IPS-20b (cell line): ENCODE measurements around the gene DIPK2A.

ENCODE experiments used
- H3K27ac ChIP-seq: one replicate; pipeline ENCODE4 v1.5.1; 2013; ENCODE audit warnings: low read length
- H3K27me3 ChIP-seq: 2 replicates; pipeline ENCODE4 v1.6.1; 2013; ENCODE audit warnings: mild to moderate bottlenecking, low read length, inconsistent platforms; ENCODE audit not compliant: insufficient read depth
- H3K36me3 ChIP-seq: 2 replicates; pipeline ENCODE4 v1.6.1; 2013; ENCODE audit warnings: low read depth, mild to moderate bottlenecking, inconsistent platforms, low read length, moderate library complexity; ENCODE audit not compliant: insufficient read depth
- H3K4me1 ChIP-seq: 2 replicates; pipeline ENCODE4 v1.6.1; 2013; ENCODE audit warnings: mild to moderate bottlenecking, control low read depth, inconsistent platforms, low read length, moderate library complexity; ENCODE audit not compliant: insufficient read depth
- H3K4me3 ChIP-seq: 2 replicates; pipeline ENCODE4 v1.5.1; 2013; ENCODE audit warnings: mild to moderate bottlenecking, low read length, inconsistent platforms
- H3K9ac ChIP-seq: 2 replicates; pipeline ENCODE4 v1.6.1; 2013; ENCODE audit warnings: low read depth, mild to moderate bottlenecking, inconsistent platforms, low read length, moderate library complexity
- H3K9me3 ChIP-seq: 2 replicates; pipeline ENCODE4 v1.6.1; 2013; ENCODE audit warnings: mild to moderate bottlenecking, low read depth, low read length, inconsistent platforms; ENCODE audit not compliant: insufficient read depth

Gene DIPK2A

DNA sequence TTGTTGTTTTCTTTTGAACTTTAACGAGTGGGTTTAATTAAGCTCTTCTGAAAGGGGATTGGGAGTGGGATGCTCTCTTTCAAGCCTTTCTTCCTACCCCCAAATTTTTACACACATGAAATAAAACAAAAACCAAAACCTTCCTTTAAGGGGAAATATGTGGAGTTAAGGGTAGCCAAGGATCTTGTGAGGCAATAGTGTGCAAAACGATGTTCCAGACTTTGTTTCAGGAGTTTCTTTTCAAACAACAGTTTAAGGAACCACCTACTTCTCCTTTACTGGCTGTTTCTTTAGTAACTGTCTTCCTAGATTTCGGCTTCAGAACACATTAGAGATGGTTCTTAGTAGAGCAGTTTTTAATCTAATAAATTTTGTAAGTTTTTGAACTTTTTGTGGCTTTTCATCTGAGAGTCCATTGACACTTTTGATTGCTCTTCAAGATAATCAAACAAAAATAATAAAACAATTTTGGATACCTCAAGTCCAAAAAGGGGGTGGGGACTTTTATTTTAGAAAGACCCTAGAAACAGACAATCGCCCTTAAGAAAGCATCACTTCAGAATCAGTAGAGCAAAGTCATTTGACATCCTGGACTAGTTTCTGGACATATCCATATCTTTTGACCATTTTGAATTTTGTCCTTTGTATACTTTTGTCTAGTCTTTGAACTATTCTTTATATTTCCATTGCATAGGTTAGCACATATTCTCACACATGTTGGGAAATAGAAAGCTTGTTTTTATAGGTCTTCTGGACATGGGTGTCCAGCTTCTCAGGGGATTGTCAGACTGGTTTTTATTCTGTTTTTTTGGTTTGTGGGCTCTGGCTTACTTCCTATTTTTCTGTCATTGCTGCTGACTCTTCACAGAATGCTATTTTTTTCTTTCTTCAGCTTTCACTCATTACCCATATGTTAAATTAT, 6.0 kb downstream of the DIPK2A start:
- Histone ChIP-seq H3K9me3 (no peaks in the 10 kb centered on the region), H3K36me3 (peaks cover 1% of the 10 kb centered on the region; the same call in 1 of the 2 replicates), H3K4me3 (peak overlapping the region; percentile 35; the same call in 1 of the 2 replicates), H3K27ac (no peak overlapping the region), H3K4me1 (peaks cover 34% of the 10 kb centered on the region), H3K9ac (peak overlapping the region; percentile 36; the same call in 1 of the 2 replicates), H3K27me3 (no peaks in the 10 kb centered on the region)

- Histone ChIP-seq H3K9ac (no peak overlapping the region), H3K4me1 (peaks cover 34% of the 10 kb centered on the region), H3K27ac (no peak overlapping the region)
Measured at GRCh38 chr3:143978263-143978631, 6.6 kb downstream of the DIPK2A start.

DNA sequence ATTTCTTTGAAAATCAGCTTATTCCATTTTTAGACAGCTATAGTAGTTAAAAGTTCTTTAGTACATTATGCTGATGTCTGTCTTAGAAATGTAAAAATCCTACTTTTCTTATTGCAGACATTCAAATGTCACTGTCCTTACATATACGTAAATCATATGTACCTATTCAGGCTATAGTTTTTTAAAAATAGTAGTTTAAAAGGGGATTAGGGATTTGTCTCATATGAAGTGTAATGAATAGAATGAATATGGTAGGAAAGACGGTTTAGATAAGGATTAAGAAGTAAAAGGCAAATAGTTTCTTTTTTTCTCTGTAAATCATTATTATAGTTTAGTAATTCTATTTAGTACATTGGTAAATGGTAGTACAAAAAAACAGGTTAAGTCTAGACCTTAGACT, 7.4 kb downstream of the DIPK2A start:
- H3K27me3 ChIP-seq = no peaks in the 10 kb centered on the region
- no peak overlapping the region for H3K27ac ChIP-seq
- no peak overlapping the region for H3K9ac ChIP-seq
- no peaks in the 10 kb centered on the region for H3K9me3 ChIP-seq
- no peak overlapping the region for H3K4me3 ChIP-seq
- peaks cover 6% of the 10 kb centered on the region; the same call in 1 of the 2 replicates for H3K36me3 ChIP-seq
- H3K4me1 ChIP-seq = peaks cover 34% of the 10 kb centered on the region

More at GRCh38 chr3:143978263-143978631, 6.6 kb downstream of the DIPK2A start:
- Histone ChIP-seq H3K4me3 (no peak overlapping the region), H3K9me3 (no peaks in the 10 kb centered on the region), H3K27me3 (no peaks in the 10 kb centered on the region), H3K36me3 (peaks cover 6% of the 10 kb centered on the region; the same call in 1 of the 2 replicates)

GRCh38 chr3:143979813-143980212, 8.2 kb downstream of the DIPK2A start:
- peaks cover 31% of the 10 kb centered on the region for H3K4me1 ChIP-seq
- H3K9me3 ChIP-seq = no peaks in the 10 kb centered on the region
- H3K9ac ChIP-seq = no peak overlapping the region
- no peak overlapping the region for H3K4me3 ChIP-seq
- H3K27me3 ChIP-seq = no peaks in the 10 kb centered on the region
- peaks cover 6% of the 10 kb centered on the region; the same call in 1 of the 2 replicates for H3K36me3 ChIP-seq
- no peak overlapping the region for H3K27ac ChIP-seq

GRCh38 chr3:143988306-143988705, 16.7 kb downstream of the DIPK2A start:
- Histone ChIP-seq H3K27ac (no peak overlapping the region), H3K9me3 (no peaks in the 10 kb centered on the region), H3K4me3 (no peak overlapping the region), H3K9ac (no peak overlapping the region), H3K4me1 (no peaks in the 10 kb centered on the region), H3K27me3 (no peaks in the 10 kb centered on the region), H3K36me3 (peaks cover 30% of the 10 kb centered on the region; the same call in 1 of the 2 replicates)

GRCh38 chr3:143989461-143989860, 17.8 kb downstream of the DIPK2A start:
- Histone ChIP-seq H3K27ac (no peak overlapping the region), H3K36me3 (peaks cover 34% of the 10 kb centered on the region; the same call in 1 of the 2 replicates), H3K27me3 (no peaks in the 10 kb centered on the region), H3K4me3 (no peak overlapping the region), H3K9ac (no peak overlapping the region), H3K4me1 (no peaks in the 10 kb centered on the region), H3K9me3 (no peaks in the 10 kb centered on the region)

DNA sequence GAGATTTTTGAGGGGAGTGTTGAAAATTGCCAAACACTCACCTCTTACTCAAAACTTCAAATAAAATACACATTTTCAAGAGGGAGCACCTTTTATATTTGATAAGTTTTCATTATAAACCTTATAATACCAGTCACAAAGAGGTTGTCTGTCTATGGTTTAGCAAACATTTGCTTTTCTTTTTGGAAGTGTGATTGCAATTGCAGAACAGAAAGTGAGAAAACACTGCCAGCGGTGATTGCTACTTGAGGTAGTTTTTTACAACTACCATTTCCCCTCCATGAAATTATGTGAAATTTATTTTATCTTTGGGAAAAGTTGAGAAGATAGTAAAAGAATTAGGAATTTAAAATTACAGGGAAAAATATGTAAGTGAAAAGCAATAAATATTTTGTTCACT, 20.1 kb downstream of the DIPK2A start:
- Histone ChIP-seq H3K4me1 (no peaks in the 10 kb centered on the region), H3K36me3 (peaks cover 31% of the 10 kb centered on the region; the same call in 1 of the 2 replicates), H3K27me3 (no peaks in the 10 kb centered on the region), H3K9me3 (no peaks in the 10 kb centered on the region), H3K27ac (no peak overlapping the region), H3K4me3 (no peak overlapping the region), H3K9ac (no peak overlapping the region)

DNA sequence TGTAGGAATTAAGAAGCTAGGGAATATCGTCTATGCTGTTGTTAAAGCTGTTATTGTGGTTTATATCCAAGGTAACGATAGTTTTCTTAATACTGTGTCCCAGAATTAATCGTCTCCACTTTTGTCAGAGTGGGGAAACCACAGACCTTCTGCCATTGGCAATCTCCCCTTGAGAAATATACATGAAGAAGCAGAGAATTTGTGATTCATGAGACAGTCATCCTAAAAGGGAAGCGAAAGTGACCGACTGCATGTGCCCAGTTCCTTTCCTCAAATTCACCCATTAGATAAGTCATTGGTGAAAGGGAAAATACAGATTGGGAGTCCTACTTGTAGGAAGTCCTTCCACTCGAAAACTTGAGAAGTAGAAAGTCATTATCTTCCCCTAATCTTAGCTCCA, 26.6 kb downstream of the DIPK2A start:
- Histone ChIP-seq H3K27me3 (no peaks in the 10 kb centered on the region), H3K27ac (no peak overlapping the region), H3K4me1 (no peaks in the 10 kb centered on the region), H3K9me3 (no peaks in the 10 kb centered on the region), H3K4me3 (no peak overlapping the region), H3K9ac (no peak overlapping the region), H3K36me3 (peaks cover 5% of the 10 kb centered on the region; the same call in 1 of the 2 replicates)

DNA sequence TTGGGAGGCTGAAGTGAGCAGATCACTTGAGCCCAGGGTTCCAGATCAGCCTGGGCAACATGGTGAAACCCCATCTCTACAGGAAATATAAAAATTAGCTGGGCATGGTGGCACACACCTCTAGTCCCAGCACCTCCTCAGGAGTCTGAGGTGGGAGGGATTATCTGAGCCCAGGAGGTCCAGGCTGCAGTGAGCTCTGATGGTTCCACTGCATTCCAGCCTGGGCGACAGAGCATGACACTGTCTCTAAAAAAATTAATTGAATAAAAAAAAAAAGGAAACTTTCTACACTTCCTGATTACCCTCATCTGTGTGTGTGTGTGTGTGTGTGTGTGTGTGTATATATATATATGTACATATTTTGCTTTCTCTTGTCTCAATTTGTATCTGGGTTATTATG, 31.4 kb downstream of the DIPK2A start:
- Histone ChIP-seq H3K9ac (no peak overlapping the region), H3K9me3 (no peaks in the 10 kb centered on the region), H3K4me1 (no peaks in the 10 kb centered on the region), H3K36me3 (no peaks in the 10 kb centered on the region), H3K27ac (no peak overlapping the region), H3K4me3 (no peak overlapping the region), H3K27me3 (no peaks in the 10 kb centered on the region)

- H3K9ac ChIP-seq = no peak overlapping the region
- no peak overlapping the region for H3K27ac ChIP-seq
- H3K4me1 ChIP-seq = no peaks in the 10 kb centered on the region
- H3K27me3 ChIP-seq = no peaks in the 10 kb centered on the region
- H3K9me3 ChIP-seq = no peaks in the 10 kb centered on the region
- no peaks in the 10 kb centered on the region for H3K36me3 ChIP-seq
- no peak overlapping the region for H3K4me3 ChIP-seq
Measured at GRCh38 chr3:144010371-144010770, 38.7 kb downstream of the DIPK2A start.

DNA sequence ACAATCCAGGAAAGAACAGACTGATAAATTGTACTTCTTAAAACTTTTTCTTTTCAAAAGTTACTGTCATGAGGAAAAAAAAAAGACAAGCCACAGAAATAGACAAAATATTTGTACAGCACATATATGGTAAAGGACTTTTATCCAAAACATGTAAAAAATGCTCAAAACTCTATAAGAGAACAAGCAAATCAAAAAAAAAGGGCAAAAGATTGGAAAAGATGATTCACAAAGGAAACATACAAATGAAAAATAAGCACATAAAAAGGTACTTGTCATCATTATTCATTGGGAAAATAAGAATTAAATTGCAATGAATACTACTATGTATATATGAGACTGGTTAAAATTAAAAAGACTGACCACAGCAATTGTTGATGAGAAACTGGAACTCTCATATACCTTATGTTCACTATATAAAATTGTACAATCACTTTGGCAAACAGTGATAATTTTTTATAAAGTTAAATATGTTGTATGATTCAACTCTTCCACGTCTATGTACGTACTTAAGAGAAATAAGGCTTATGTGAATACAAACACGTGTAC, 39.7 kb downstream of the DIPK2A start:
- Histone ChIP-seq H3K36me3 (no peaks in the 10 kb centered on the region), H3K27me3 (no peaks in the 10 kb centered on the region), H3K9me3 (no peaks in the 10 kb centered on the region), H3K4me1 (no peaks in the 10 kb centered on the region), H3K4me3 (no peak overlapping the region), H3K27ac (no peak overlapping the region), H3K9ac (no peak overlapping the region)

DNA sequence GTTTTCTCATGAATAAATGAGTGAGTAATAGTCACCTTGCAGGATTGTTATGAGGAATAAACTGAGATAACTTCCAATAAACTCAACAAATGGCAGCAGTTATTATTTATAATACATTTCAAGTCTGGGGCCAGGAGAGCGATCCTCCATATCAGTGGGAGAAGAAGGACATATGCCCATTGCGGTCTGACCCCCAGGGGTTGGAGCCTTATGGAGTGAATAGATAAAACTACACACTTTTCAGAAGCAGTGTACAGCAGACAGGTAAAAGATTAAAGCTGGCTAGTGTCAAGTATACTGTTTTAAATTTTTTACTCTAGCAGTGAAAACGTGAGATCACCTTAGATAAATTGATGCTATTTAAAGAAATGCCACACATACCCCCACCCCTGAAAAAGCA, 43.5 kb downstream of the DIPK2A start:
- H3K27me3 ChIP-seq = no peaks in the 10 kb centered on the region
- H3K4me3 ChIP-seq = no peak overlapping the region
- H3K9ac ChIP-seq = no peak overlapping the region
- no peaks in the 10 kb centered on the region for H3K36me3 ChIP-seq
- H3K9me3 ChIP-seq = no peaks in the 10 kb centered on the region
- no peaks in the 10 kb centered on the region for H3K4me1 ChIP-seq
- H3K27ac ChIP-seq = no peak overlapping the region
